Lower leg skin (tissue), 4 donors: ENCODE measurements around the gene WNT2. TPM values are rescaled to one million over a fixed set of nuclear protein-coding genes. Genes with fewer than 3 reads are reported as not detected.
"Not testable (repeated sequence)": the region's sequence is repeated elsewhere in the genome, so short reads cannot be mapped to it uniquely, and the experiment has no call there.

ENCODE experiments used
- DNase-seq, 2 donors: peaks; one replicate each; pipeline ENCODE4 v3.0.0-alpha.2; 2019; ENCODE audit warnings: low spot score in 2 of 2
- H3K4me3 ChIP-seq: fragments of 200-600 bp; sonication (generic); 2 replicates; pipeline ENCODE4 v1.5.1; 2017; ENCODE audit warnings: mild to moderate bottlenecking, low read depth; ENCODE audit not compliant: poor library complexity, severe bottlenecking
- POLR2A ChIP-seq, 2 donors: fragments of 450-650 bp; IDR thresholded peaks; one replicate each; pipeline ENCODE4 v1.6.1; 2016 to 2017; ENCODE audit warnings: antibody characterized with exemption in 2 of 2, mild to moderate bottlenecking in 1 of 2, moderate library complexity in 1 of 2
- WGBS, 2 donors: methylation state at CpG; one replicate each; pipeline ENCODE4 v1.1.5; 2018; 5-methylcytosine and 5-hydroxymethylcytosine counted together
- intact Hi-C: fragments of 100-400 bp; cut with DNase I; formaldehyde crosslinking; loops from one replicate; pipeline ENCODE4 v1.15.0; 2023; ENCODE audit warnings: low total_unique reads
- total RNA-seq, 4 donors: library from RNA; depleted of rRNA; stranded (reverse); fragments of >200 nt; gene quantifications; one replicate each; pipeline ENCODE4 v1.1.0, GENCODE V29; 2016
- TF ChIP-seq, protein P1 (sequence below), 3 donors: fragments of 450-650 bp; IDR thresholded peaks; one replicate each; pipeline ENCODE4 v1.5.1; 2016; ENCODE audit warnings: antibody characterized with exemption in 3 of 3, mild to moderate bottlenecking in 3 of 3, moderate library complexity in 2 of 3

Gene WNT2
- total RNA-seq, 4 donors from 2014 or later, result 0.69 to 1.5 (median 1.1) TPM

DNA sequence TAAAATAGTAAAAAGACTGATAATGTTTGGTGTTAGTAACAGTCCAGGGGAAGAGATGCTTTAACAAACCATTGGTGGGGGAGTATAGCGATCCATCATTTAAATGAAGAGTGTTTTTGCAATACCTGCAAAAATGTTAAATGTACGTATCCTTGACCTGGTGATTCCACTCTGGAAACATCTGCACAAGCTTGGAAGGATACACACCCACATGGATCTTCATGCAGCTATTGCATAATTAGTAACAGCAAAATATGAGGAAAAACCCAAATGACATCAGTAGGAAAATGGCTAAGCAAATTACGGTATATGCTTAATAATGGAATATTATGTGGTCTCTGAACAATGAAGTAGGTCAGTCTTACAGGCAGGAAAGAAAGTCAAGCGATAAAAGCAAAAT is 20.5 kb downstream of the WNT2 start:
- 76 to 88% methylated on average over 4 of the region's 4 CpGs for WGBS, 2 donors
- intact Hi-C loops, result no loop called here
- TF ChIP-seq POLR2A (IDR thresholded peaks at IDR 0.05), result no peak
- TF ChIP-seq, protein P1, sequence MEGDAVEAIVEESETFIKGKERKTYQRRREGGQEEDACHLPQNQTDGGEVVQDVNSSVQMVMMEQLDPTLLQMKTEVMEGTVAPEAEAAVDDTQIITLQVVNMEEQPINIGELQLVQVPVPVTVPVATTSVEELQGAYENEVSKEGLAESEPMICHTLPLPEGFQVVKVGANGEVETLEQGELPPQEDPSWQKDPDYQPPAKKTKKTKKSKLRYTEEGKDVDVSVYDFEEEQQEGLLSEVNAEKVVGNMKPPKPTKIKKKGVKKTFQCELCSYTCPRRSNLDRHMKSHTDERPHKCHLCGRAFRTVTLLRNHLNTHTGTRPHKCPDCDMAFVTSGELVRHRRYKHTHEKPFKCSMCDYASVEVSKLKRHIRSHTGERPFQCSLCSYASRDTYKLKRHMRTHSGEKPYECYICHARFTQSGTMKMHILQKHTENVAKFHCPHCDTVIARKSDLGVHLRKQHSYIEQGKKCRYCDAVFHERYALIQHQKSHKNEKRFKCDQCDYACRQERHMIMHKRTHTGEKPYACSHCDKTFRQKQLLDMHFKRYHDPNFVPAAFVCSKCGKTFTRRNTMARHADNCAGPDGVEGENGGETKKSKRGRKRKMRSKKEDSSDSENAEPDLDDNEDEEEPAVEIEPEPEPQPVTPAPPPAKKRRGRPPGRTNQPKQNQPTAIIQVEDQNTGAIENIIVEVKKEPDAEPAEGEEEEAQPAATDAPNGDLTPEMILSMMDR (IDR thresholded peaks at IDR 0.05), result no peak
- no peak for DNase-seq
- H3K4me3 ChIP-seq, result no peak overlapping the region

DNA sequence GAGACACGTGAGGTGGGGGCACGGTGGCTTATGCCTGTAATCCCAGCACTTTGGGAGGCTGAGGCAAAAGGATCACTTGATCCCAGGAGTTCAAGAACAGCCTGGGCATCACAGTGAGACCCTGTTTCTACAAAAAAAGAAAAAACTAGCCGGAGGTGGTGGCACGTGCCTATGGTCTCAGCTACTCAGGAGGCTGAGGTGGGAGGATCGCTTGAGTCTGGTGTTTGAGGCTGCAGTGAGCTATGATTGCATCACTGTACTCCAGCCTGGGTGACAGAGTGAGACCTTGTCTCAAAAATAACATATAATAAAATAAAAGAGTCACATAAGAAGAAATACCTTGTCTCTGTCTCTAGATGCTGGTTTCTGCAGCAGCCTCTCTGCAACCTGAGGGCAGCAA is 22.4 kb downstream of the WNT2 start:
- DNase-seq, intact Hi-C loops, H3K4me3 ChIP-seq: not testable (repeated sequence)
- 88 to 98% methylated on average over 5 of the region's 5 CpGs for WGBS, 2 donors

DNA sequence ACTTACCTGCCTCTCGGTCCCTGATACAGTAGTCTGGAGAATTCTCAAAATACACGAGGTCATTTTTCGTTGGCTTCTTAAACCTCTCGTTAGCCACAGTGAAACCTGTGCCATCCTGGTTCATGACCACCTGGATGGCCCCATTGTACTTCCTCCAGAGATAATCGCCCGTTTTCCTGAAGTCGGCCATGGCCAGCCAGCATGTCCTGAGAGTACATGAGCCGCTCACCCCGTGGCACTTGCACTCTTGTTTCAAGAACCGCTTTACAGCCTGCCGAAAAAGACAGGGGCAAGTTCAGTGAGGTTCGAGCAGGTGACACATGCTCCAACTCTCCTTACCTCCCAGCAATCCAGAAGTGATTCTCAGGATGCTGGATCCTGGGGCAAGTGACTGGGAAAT is 25.3 kb downstream of the WNT2 start:
- DNase-seq, result no peak
- H3K4me3 ChIP-seq, result no peak overlapping the region
- WGBS, 2 donors, result 88 to 95% methylated on average over 12 of the region's 12 CpGs
- intact Hi-C loops, result no loop called here
- TF ChIP-seq POLR2A (IDR thresholded peaks at IDR 0.05), result no peak
- TF ChIP-seq, protein P1 (IDR thresholded peaks at IDR 0.05), result no peak

DNA sequence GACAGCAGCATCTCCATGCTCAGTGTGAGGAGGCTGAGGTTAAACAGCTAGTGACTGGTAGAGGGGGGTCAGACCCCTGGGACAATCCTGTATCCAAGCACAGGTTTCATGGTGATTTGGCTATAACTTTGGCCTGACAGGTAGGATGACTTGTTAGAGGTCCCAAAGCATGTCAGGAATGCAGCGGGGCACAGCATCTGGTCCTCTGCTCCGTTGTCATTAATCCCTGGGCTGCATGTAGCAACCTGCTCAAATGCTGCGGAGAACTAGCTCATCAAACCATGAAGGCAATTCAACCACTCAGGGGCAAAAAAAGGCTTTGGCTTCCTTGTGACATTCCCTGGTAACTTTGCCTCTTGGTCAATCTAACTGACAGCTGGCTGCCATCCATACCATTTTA is 26.8 kb downstream of the WNT2 start:
- WGBS, 2 donors, result 38 to 56% methylated on average over 3 of the region's 3 CpGs
- TF ChIP-seq, protein P1 (IDR thresholded peaks at IDR 0.05), result no peak
- no peak for TF ChIP-seq POLR2A (IDR thresholded peaks at IDR 0.05)
- intact Hi-C loops, result no loop called here
- no peak overlapping the region for H3K4me3 ChIP-seq
- DNase-seq, result no peak

DNA sequence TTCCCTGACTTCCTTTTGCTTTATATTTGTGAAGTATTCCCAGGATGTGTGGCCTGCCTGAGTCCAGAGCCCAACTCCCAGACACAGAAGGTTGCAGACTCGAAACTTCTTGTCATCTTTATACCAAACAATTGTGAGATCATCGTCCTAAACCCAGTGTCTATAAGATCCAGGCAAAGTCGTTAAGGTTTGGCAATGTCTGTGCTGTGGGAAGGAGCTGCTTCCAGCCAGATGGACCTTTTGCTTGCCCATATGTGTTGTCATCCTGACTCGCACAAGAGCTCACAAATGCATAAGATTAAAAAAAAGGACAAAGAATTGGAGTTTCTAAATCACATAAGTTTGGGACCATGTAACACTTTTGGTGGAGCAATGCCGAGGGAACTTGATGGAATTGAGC is 37.0 kb downstream of the WNT2 start:
- 67 to 68% methylated on average over 5 of the region's 5 CpGs for WGBS, 2 donors
- no peak overlapping the region for H3K4me3 ChIP-seq
- no peak for TF ChIP-seq POLR2A (IDR thresholded peaks at IDR 0.05)
- TF ChIP-seq, protein P1 (IDR thresholded peaks at IDR 0.05), result no peak
- no peak for DNase-seq
- intact Hi-C loops, result no loop called here

DNA sequence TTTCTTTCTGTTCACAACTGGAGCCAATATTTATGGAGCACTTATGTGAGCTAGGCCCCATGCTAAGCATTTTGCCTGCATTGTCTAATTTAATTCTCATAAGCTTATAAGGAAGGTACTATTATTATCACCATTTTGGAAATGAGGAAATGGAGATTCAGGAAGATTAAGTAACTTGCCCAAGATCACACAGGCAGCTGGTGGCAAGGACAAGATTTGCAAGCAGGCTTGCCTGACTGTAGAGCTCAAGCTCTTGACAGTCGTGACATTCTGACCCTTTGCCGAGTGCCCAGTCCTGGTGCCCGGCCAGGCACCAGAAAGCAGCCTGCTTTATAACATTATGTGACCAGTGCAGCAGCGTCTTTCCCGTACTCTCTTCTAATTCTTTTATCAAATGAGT is 38.2 kb downstream of the WNT2 start:
- DNase-seq, result no peak
- no peak overlapping the region for H3K4me3 ChIP-seq
- intact Hi-C loops, result no loop called here
- TF ChIP-seq POLR2A (IDR thresholded peaks at IDR 0.05), result no peak
- TF ChIP-seq, protein P1 (IDR thresholded peaks at IDR 0.05), result no peak
- 92 to 95% methylated on average over 5 of the region's 5 CpGs for WGBS, 2 donors
